KOPT-K1 (cell line): ENCODE measurements around the gene SPSB4.

ENCODE experiments used
- H3K27ac ChIP-seq: fragments of 200-600 bp; sonication (generic); 2 replicates; pipeline ENCODE4 v1.5.1; 2016; ENCODE audit warnings: antibody characterized with exemption, mild to moderate bottlenecking, low read depth, low read length; ENCODE audit not compliant: poor library complexity, severe bottlenecking
- H3K36me3 ChIP-seq: fragments of 200-600 bp; sonication (generic); 2 replicates; pipeline ENCODE4 v1.5.1; 2017; ENCODE audit warnings: antibody characterized with exemption, mild to moderate bottlenecking, low read length, moderate library complexity; ENCODE audit not compliant: insufficient read depth
- H3K9me3 ChIP-seq: fragments of 200-600 bp; sonication (generic); 2 replicates; pipeline ENCODE4 v1.5.1; 2017; ENCODE audit warnings: antibody characterized with exemption, low read length, mild to moderate bottlenecking; ENCODE audit not compliant: insufficient read depth, poor library complexity, severe bottlenecking

SPSB4 gene

DNA sequence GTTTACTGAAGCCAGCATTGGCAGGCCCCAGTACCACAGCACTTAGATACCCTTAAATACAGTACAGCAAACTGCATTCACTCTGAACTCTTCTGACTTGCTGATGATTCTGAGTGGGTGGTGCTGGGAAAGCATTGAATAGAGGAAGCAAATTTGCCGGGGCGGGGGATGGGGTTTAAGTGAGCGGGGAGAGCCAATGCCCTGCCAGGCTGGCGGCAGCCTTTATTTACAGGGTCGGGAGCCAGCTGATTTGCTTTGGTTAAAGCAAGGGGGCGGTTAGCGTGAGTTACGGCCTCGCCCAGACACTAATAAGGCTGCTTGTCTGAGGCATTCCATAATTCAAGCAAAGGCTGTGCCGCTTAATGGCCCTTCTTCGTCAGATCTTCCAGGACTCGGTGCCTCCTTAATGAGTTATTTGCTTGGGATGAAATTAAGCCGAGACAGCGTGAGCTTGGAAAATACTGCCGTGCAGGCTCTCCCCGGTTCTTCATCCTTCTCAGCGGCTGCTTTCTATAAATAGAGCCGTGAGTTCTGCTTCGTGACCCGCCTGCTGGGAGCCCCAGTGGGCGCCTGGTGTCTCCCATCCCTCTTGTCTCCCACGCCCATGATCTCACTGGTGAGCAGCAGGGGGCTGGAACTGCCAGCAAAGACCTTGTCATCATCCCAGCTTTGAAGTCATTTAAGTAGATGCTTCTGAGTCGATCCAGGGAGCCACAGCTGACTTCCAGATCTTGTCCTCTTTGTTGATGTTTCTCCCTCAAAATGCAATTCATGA is 25.8 kb downstream of the SPSB4 start:
- no peak overlapping the region for H3K27ac ChIP-seq
- H3K9me3 ChIP-seq = no peaks in the 10 kb centered on the region

DNA sequence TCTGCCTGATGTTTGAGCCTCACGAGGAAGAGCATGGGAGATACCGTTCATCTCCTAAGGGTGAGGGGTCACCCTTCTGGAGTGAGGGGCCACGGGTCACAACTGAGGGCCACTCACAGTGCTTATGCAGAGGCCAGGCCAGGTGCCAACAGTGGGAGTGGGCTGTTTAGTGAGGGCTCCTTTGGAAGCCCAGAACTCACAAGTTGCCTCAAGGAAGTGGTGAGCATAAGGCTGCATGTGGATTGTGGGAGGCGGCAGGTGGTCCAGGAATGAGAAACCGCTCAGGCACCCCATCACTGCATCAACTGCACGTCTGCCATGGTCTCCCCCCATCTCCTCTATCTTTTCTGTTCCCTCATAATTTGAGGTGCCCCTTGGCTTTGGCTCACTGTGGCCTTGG is 26.5 kb downstream of the SPSB4 start:
- Histone ChIP-seq H3K27ac (no peak overlapping the region), H3K36me3 (no peaks in the 10 kb centered on the region), H3K9me3 (no peaks in the 10 kb centered on the region)

More for the DNA sequence above, 25.8 kb downstream of the SPSB4 start:
- H3K36me3 ChIP-seq = no peaks in the 10 kb centered on the region

DNA sequence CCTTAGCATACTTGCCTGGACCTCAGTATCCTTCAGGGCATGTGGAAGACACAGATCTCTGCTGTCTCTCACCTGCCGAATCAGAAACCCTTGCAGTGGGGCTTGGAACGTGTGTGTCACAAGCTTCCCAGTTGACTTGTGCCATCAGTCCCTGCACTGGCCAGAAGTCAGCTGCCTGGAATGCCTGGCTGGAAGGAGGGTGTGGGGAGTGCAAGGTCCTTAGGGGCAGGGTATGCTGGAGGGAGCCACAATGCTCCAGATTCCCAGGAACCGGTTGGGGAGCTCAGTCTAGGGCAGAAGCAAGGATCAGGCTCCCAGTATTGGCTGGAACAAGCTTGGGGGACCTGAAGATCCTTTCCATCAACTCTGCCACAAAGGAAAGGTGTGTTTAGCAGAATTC is 27.1 kb downstream of the SPSB4 start:
- H3K36me3 ChIP-seq = no peaks in the 10 kb centered on the region
- H3K9me3 ChIP-seq = no peaks in the 10 kb centered on the region
- H3K27ac ChIP-seq = no peak overlapping the region

DNA sequence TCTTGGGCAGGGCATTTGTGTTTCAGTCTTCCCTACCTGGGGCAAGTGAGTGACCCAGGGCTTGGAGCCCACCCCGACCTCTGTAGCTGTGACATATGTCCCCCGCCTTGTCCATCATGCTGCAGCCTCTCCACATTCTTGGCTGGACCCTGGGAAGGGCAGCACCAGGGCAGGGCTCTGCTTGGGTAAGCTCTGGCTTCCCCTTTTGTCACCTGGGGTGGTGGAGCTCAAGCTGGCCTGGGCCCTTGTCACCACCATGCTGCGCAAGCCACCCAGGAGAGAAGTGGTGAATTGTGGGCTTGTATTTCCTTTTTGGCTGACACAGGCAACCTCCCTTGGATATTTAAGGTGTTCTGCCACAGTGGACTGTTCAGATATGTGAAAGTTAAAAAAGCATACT is 29.3 kb downstream of the SPSB4 start:
- H3K36me3 ChIP-seq = no peaks in the 10 kb centered on the region
- no peak overlapping the region for H3K27ac ChIP-seq
- no peaks in the 10 kb centered on the region for H3K9me3 ChIP-seq

DNA sequence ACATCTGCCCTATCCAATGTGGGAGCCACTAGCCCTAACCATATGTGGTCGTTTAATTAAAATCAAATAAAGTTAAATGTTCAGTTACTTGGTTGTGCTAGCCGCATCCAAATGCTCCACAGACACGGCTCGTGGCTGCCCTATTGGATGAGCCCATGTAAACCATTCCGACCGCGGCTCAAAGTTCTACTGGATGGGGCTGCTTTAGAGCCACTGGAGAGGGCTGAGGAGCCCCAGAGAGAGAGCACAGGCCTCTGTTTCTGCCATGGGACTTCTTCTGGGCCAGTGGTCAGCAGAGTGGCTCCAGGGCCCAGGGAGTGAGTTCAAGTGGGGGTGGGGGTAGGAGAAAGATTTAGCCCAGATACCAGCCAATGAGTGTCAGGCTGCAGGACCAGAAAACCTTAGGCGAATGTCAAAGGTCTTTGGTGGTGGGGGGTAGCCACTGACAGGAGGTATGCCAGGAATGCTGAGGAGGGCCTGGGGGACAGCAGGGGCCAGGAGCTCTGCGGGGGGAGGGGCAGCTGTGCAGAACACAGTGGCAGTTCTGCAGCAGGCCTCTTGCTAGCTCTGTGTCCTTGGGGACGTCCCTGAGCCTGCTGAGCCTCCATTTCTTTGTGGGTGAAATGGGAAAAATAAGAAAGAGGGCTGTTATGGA is 30.1 kb downstream of the SPSB4 start:
- H3K27ac ChIP-seq = no peak overlapping the region
- H3K36me3 ChIP-seq = no peaks in the 10 kb centered on the region
- no peaks in the 10 kb centered on the region for H3K9me3 ChIP-seq

DNA sequence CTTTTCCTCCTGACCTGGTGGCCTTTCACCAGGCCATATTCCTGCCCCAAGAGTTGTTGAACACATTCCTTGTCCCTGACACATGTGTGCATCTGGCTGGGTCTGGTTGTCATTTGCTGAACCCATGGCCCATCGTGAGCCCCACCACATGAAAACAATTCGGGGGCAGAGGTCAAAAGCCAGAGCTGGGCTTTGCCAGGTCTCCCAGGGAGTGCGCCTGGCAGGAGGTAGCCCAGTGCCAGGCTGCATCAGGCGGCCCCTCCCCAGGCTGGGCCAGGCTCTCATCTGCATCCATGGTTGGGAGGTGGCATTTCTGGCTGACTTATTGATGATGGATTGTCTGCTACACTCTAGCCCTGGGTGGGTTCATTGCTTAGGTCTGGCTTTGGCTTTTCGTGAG is 30.9 kb downstream of the SPSB4 start:
- Histone ChIP-seq H3K9me3 (no peaks in the 10 kb centered on the region), H3K36me3 (no peaks in the 10 kb centered on the region), H3K27ac (no peak overlapping the region)

DNA sequence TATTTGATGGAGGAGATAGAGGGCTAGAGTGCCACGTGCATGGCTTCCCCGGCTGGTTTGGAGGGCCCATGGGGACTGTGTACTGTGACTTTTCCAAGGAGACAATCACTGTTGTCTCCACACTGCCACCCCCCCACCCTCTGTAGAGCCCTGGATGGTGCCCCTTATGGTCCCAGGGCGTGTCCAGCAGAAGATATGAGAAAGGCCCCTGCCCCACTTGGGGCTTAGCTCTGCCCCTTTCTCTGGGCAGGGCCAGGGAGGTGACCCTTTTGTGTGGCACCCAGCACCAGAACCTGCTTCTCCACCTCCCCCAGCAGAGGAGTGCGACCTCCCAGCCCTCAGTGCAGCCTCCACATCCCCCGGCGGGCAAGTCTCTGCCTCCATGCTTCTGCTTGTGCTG is 32.1 kb downstream of the SPSB4 start:
- Histone ChIP-seq H3K27ac (no peak overlapping the region), H3K9me3 (no peaks in the 10 kb centered on the region), H3K36me3 (no peaks in the 10 kb centered on the region)

DNA sequence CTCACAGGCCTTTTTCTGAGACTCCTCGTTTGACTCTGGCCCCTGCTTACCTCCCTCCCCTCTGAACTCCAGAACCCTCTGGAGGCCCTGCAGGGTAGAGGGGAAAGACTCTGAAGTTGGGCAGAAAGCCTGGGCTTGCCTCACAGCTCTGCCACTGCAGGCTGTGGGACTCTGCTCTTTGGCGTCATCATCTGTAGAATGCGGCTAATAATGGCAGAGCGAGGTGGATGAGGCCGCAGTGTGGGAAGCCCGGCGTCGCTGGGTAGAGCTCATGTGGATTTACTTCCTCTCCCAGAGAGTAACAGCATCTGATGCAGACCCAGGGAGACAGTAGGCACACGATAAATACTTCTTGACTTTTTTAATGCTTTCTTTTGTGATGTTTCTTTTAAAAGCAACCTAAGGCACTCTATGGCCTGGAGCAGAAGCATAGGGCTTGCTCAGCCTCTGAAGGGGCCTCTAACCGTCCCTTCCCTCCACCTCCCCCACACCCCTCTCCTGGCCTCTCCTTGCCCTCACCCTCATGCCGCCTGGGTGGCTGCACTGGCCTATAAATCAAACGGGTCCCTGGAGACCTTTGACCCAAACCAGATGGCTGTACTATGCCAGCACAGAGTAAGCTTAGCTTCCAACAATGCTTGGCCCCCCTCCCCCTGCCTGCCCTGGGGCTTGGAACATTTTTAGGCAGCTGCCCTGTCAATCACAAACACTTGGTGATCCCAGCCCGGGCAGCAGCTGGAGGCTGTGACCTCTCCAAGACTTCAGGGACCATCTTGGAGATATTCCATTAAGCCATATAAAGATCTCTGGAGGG is 32.9 kb downstream of the SPSB4 start:
- Histone ChIP-seq H3K36me3 (no peaks in the 10 kb centered on the region), H3K9me3 (no peaks in the 10 kb centered on the region), H3K27ac (no peak overlapping the region)

DNA sequence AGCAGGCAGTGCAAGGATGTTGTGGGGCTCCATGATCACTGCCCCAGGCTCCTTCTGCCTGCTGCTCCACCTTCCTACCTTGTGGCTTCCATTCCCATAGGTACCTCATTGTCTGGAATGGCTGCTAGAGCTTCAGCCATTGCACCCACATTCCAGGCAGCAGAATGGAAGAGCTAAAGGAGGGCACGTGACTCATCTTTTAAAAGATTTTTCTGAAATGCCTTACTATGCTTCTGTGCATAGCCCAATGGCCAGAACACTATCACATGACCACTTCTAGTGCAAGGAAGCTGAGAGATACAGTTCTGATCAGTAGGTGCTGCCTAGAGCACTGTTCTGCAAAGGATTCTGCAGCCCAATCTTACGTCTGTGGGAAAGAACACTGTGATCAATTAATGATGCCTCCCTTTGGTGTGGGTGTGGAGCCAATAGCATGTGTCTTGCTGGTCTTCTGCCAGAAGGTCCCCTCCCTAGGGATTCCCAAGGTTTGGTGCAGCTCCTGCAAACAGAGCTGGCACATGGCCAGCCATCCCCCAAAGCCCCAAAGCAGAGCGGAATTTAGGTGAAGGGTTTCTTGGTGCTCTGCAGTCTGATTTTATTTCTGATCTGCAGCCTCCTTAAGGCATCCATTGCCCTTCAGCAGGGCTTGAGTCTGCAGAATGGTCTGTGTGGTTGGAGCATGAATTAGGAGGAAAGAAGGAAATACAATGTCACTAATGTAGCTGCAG is 34.4 kb downstream of the SPSB4 start:
- no peak overlapping the region for H3K27ac ChIP-seq
- no peaks in the 10 kb centered on the region for H3K9me3 ChIP-seq
- H3K36me3 ChIP-seq = no peaks in the 10 kb centered on the region

DNA sequence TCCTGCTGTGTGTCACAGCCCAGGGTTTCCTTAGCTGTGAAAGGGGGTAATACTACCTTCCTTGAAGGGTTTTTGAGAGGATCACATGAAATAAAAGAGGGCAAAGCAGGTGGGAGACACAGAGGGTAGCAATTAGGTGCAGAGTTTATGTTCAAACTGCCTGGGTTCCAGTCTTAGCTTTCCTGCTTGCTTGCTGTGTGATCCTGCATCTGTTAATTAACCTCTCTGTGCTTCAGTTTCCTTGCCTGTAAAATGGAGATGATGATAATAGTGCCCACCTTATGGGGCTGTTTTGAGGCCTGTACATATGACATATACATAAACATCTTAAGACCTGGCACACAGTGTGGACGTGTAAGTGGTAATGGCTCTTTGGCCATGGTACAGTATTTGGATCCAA is 35.0 kb downstream of the SPSB4 start:
- Histone ChIP-seq H3K9me3 (no peaks in the 10 kb centered on the region), H3K36me3 (no peaks in the 10 kb centered on the region), H3K27ac (no peak overlapping the region)

DNA sequence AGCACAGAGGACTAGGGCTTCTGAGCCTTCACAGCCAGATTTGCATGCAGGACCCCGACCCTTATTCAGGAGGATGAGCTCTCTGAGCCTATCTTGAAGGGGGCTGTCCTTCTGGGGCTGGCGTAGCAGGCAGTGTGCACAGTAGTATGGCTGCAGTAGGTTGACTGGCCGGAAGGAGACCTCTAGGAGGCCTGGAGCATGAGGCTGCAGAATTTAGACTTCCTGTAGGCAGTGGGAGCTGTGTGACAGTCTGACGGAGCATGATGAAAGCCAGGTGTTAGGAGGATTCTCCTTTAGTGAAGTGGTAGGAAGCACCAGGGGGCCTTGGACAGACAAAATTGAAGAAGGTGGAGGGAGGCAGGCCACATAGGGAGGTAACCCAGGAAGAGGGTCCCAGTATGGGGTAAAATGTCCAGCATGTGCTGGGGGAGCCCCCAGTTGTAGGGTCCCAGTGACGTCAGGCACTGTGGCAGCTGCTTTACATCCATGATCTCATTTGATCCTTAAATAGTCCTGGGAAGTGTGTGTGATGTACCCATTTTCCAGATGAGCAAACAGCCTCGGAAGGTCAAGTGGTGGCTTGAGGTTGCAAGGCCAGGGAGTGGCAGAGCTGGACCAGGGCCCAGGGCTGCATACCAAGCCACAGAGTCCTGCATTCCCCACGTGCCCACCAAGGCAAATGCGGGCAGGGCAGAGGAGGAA is 36.1 kb downstream of the SPSB4 start:
- Histone ChIP-seq H3K36me3 (no peaks in the 10 kb centered on the region), H3K9me3 (no peaks in the 10 kb centered on the region), H3K27ac (no peak overlapping the region)

DNA sequence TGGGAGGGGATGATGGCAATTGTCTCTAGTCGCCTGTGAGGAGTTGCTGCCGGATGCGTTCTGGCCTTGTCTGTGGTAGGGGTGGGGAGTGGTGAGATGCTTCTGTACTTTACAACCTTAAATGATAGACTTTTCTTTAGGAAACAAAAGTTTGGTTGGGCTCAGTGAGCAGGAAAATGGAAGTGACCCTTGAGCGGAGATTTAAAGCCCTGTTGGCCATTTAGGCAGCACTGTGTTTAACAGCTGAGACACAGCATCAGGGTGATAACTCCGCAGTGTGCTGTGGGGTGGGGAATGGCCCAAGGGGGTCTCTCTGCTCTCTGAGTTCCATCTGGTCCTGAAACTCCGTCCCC is 36.6 kb downstream of the SPSB4 start:
- no peak overlapping the region for H3K27ac ChIP-seq
- H3K36me3 ChIP-seq = no peaks in the 10 kb centered on the region
- H3K9me3 ChIP-seq = no peaks in the 10 kb centered on the region

DNA sequence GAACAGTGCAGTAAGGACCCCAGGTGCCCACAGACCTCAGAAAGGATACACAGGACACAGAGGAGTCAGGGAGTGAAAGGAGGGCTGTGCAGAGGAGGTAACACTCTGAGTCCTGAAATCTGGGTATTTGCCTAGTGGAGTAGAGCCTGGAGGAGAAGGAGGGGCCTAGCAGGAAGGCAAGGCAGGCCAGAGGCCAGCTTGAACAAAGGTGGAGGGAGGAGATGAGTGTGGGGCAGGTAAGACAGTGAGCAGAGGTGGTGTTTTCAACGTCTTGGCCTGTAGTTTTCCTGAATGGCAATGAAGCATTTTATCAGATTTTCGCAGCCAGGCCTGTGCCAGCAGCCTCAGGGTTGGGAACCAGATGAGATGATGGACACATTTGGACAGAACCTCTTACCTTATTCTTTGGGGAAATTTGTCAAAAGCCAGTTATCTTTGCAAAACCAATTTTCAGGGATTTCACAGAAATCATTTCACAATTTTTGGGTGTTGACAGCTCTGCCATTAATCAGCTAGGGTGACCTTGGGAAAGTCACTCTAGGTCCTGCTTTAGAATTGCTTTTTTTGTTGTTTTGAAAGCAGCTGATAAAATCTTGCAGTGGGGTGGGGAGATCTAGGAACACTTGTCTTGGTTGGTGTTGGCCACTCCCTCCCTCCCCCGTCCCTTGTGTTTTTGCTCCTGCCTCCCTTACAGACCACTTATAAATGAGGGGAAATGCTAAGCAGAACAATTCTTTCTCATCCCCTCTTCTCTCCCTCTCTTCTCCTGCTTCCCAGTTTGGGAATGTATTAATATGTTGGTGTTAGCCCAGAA is 38.4 kb downstream of the SPSB4 start:
- H3K27ac ChIP-seq = no peak overlapping the region
- H3K9me3 ChIP-seq = no peaks in the 10 kb centered on the region
- H3K36me3 ChIP-seq = no peaks in the 10 kb centered on the region

DNA sequence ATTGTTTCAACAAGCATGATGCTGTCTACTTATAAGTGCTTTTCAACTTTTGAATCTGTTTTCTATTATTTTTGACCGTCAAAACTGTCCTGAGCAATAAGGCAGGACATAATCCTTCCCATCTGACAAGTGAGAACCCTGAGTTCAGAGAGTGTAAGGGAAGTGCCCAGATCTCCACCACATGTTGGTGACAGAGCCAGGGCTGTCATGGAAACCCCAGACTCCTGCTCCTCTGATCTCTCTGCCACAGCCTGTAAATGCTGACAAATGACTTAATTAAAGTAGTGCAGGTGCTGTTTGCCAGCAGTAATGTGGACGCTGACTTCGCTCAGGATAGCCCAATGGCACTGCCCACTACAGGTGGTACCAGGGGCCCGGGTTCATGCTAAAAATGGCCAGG is 40.3 kb downstream of the SPSB4 start:
- Histone ChIP-seq H3K9me3 (no peaks in the 10 kb centered on the region), H3K27ac (no peak overlapping the region), H3K36me3 (no peaks in the 10 kb centered on the region)
